ENCODE measurements around the gene TBX18. TPM values are rescaled to one million over a fixed set of nuclear protein-coding genes. Genes with fewer than 3 reads are reported as not detected.

Gene TBX18
- total RNA-seq, 1 experiment from 2014 or later = 14.4 TPM

- CTCF ChIA-PET = interaction anchor here (1.5 kb wide), 1 partner anchor 23 kb away, joined by 3 read pairs; no protein-coding TSS in a partner anchor
- H3K27me3 ChIP-seq (ENCODE audit: insufficient read depth, low read length) = no peaks in the 10 kb centered on the region; the same call in 1 of the 2 replicates
- TF ChIP-seq REST (IDR thresholded peaks at IDR 0.05; ENCODE audit: low read depth) (no peak), CTCF (IDR thresholded peaks at IDR 0.05 in 2 of 3, conservative IDR thresholded peaks at IDR 0.05 in 1 of 3; ENCODE audit: borderline replicate concordance in 1 of 3, insufficient read depth in 1 of 3, low read depth in 2 of 3, low read length in 2 of 3) (peak in 1 of 3 experiments; percentile 31; a peak in 2 of 6 replicates), SP1 (IDR thresholded peaks at IDR 0.05; ENCODE audit: low read depth) (no peak), RAD21 (IDR thresholded peaks at IDR 0.05; ENCODE audit: low read depth) (no peak), ATF3 (IDR thresholded peaks at IDR 0.05) (no peak), EZH2phosphoT487 (IDR thresholded peaks at IDR 0.05; ENCODE audit: borderline replicate concordance) (no peak)
- H2AFZ ChIP-seq (ENCODE audit: low read depth, low read length, poor library complexity, severe bottlenecking) = no peak overlapping the region
- no peaks in the 10 kb centered on the region for H3K9me2 ChIP-seq (ENCODE audit: insufficient read depth)
- no peaks in the 10 kb centered on the region for H4K20me1 ChIP-seq (ENCODE audit: insufficient read depth)
- RAD21 ChIA-PET (ENCODE audit: low non-redundant PET in 1 of 2, low total read pairs in 2 of 2, uncharacterized antibody in 2 of 2, unreplicated experiment in 2 of 2) = no interaction called here
- intact Hi-C loops (cut with micrococcal nuclease) = no loop called here
- no TSS peak for BruUV-seq (replicated peaks)
- DNase-seq (ENCODE audit: low read depth, low spot score) (no peak), ATAC-seq (no peak; the same call in 1 of the 2 replicates)
- no peaks in the 10 kb centered on the region for H3K4me1 ChIP-seq (ENCODE audit: control insufficient read depth in 1 of 2, insufficient read depth in 2 of 2, low read length in 2 of 2)
- POLR2A ChIA-PET = no interaction called here
- H3K9me3 ChIP-seq (ENCODE audit: control insufficient read depth in 1 of 2, insufficient read depth in 1 of 2, low read depth in 1 of 2, low read length in 2 of 2) = no peaks in the 10 kb centered on the region
- no peak overlapping the region for H3K27ac ChIP-seq (ENCODE audit: low read depth, low read length)
- H3K4me2 ChIP-seq (ENCODE audit: low read length) = no peak overlapping the region
- H3K36me3 ChIP-seq (ENCODE audit: control insufficient read depth in 1 of 2, insufficient read depth in 2 of 2, low read length in 2 of 2) = no peaks in the 10 kb centered on the region
- H3K79me2 ChIP-seq (ENCODE audit: insufficient read depth, low read length) = no peaks in the 10 kb centered on the region
- H3K9ac ChIP-seq (ENCODE audit: low read length) = no peak overlapping the region
- no peak overlapping the region for H3K4me3 ChIP-seq (replicated peaks in 1 of 2; ENCODE audit: low read depth in 1 of 2, low read length in 2 of 2)
Measured at GRCh38 chr6:84752118-84752850, 12.1 kb downstream of the TBX18 start.

All from HCT116 (cell line).